ENCODE measurements around the gene IER3IP1. TPM values are rescaled to one million over a fixed set of nuclear protein-coding genes. Genes with fewer than 3 reads are reported as not detected.
"Not testable (repeated sequence)": the region's sequence is repeated elsewhere in the genome, so short reads cannot be mapped to it uniquely, and the experiment has no call there.

The IER3IP1 gene
- total RNA-seq, 1 donor from 2014 or later: 7.8 TPM

GRCh38 chr18:47168509-47168908, 7.7 kb downstream of the IER3IP1 start:
- no peak for ATAC-seq (ENCODE audit: poor library complexity)
- intact Hi-C loops (cut with DNase I): no loop called here

DNA sequence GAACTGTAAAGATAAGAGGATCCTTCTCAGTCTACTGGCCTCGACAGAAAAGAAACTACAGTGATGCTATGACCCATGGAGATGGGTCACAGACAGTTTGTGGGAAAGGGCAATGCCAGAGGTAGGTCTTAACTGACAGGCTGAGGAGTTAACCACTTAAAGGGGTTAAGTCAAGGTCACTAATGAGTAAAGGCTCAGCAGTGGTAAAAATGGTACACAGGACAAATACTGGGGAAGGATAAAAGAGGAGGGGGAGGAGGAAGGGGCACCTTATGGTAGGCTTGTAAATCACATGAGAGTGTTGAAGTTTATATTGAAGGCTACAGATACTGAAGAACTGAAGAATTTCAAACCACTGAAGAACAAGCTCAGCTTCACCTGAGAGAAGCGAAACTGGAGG, 9.9 kb downstream of the IER3IP1 start:
- DNase-seq: no peak
- no peak for ATAC-seq (ENCODE audit: poor library complexity)
- intact Hi-C loops (cut with DNase I): no loop called here

More at GRCh38 chr18:47168509-47168908, 7.7 kb downstream of the IER3IP1 start:
- no peak for DNase-seq

DNA sequence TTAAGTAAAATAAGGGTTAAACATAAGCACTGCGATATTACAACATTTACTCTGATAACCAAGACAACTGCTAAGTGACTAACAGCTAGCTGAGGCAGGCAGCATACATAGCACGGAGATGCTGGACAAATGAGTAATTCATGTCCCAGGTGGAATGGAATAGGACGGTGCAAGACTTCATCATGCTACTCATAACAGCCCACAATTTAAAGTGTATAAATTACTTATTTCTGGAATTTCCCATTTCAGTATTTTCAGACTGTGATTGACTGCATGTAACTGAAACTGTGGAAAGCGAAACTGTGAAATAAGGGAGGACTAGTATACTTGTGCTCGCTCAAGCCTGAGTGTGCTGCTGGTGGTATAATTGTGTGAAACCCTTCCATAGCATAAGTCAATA, 12.9 kb downstream of the IER3IP1 start:
- no peak for DNase-seq
- intact Hi-C loops (cut with DNase I): no loop called here
- no peak for ATAC-seq (ENCODE audit: poor library complexity)

DNA sequence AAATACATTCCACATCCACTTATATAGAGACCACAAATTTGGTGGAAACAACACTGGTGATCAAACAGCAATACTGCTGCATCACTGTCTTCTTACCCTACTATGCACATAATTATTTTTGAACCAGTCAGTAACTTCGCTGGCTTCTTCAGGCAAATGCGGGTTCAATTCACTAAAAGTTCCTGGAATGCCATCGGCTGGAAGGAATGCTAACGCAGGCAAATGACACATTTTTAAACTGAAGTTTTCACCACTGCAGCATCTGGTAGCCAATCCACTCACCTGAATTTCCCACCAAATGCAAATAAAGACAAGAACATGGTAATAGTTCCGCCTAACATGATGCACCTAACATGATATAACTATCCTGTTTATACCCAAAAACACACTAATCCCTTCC, 15.9 kb downstream of the IER3IP1 start:
- DNase-seq (no peak), ATAC-seq (ENCODE audit: poor library complexity) (no peak)
- intact Hi-C loops (cut with DNase I): no loop called here

GRCh38 chr18:47158404-47158803, 17.8 kb downstream of the IER3IP1 start:
- intact Hi-C loops (cut with DNase I); DNase-seq; ATAC-seq (ENCODE audit: poor library complexity): not testable (repeated sequence)

DNA sequence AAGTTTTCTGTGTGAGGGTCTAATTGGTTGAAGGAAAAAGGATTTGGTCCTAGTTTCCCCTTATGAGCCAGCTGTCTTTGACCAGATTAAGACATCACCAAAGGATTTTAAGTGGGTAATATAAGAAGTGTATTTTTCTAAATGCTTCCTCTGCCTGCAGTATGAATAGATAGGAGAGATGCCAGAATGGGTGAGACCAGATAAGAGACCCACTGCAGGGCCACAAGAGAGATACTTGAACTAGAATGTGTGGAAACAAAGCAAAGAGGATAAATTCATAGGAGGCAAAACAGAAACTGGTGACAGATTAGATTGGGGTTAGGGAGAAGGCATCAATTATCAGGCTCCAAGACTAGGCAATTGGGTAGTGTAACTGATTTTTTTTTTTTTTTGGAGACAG, 24.7 kb downstream of the IER3IP1 start:
- ATAC-seq (ENCODE audit: poor library complexity) (no peak), DNase-seq (no peak)
- intact Hi-C loops (cut with DNase I): no loop called here

- DNase-seq (no peak), ATAC-seq (ENCODE audit: poor library complexity) (peak; percentile 36)
- intact Hi-C loops (cut with DNase I): no loop called here
These were observed 25.3 kb downstream of the IER3IP1 start for GRCh38 chr18:47150824-47151366.

GRCh38 chr18:47150029-47150823, 25.9 kb downstream of the IER3IP1 start, which contains the start of gene HDHD2:
TSS of gene HDHD2 (minus strand) at chr18:47150500. CDS start at chr18:47136439, 14,061 bp downstream.
- ATAC-seq (ENCODE audit: poor library complexity) (peak; percentile 98), DNase-seq (peak; percentile 92)
- intact Hi-C loops (cut with DNase I): no loop called here

DNA sequence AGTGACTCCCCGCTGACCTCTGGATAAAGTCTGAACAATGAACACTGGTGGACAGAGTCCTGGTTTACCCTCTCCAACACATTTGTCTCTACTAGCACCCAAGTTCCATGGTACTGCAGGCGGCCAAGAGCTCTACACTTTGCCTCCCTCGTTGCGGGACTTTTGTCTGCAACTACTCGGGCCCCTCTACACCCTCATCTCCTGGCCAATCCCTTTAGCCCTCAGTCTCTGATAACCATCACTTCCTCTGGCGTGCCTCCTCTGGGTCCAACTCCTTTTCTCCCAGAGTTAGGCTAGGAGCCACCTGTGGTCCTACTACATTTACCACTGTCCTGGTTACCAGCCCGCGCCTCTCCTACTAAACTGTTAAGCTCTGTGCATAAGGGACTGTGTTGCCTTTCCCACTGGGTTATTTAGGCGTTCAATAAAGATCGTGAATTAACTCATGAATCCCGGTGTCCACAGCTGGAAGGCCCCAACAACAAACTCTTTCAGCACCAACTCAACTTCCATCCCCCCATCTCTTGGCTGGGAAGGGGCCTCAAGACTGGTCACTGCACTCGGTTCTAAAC, 26.6 kb downstream of the IER3IP1 start:
- intact Hi-C loops (cut with DNase I): no loop called here
- no peak for DNase-seq
- no peak for ATAC-seq (ENCODE audit: poor library complexity)

DNA sequence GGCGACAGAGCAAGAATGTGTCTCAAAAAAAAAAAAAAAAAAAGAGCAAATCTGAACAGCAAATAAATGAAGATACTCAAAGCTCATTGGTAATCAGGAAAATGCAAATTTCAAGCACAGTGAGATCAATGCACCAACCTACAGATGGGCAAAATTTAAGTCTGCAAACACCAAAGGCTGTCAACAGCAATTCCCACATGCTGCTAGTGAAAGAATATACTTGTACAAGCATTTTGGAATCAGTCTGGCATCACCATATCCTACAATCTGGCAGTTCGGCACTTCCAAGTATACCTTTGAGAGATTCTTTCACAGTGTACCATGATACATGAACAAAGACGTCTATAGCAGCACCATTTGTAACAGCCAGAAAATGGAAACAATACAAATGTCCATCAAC, 30.0 kb downstream of the IER3IP1 start:
- intact Hi-C loops (cut with DNase I): no loop called here
- ATAC-seq (ENCODE audit: poor library complexity) (no peak), DNase-seq (no peak)

DNA sequence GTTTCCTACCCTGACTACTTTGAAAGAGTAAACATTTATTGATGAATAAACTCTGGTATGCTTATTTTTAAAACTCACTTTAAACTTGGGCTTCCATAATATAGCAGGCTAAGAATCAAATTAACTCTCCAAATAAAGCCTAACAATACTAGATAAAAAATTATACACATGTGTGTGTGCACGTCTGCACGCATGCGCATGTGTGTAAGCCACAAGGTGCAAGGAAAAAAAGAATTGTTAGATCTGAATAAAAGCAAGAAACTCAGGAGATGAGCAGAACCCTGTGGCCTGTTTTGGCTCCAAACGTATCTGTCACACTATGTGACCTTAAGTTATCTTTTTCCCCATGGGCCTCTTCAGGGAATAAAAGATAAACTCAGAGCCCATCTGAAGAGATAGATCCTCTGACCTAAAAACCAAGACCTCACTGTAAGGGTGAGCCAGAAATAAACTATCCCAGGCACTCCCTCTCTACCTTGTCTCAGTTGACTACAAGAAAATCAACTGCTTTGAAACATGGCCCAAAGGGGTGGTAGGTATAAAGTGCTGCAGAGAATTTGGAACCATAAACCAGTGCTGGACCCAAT, 32.2 kb downstream of the IER3IP1 start:
- intact Hi-C loops (cut with DNase I): no loop called here
- no peak for DNase-seq
- ATAC-seq (ENCODE audit: poor library complexity): peak; percentile 76

DNA sequence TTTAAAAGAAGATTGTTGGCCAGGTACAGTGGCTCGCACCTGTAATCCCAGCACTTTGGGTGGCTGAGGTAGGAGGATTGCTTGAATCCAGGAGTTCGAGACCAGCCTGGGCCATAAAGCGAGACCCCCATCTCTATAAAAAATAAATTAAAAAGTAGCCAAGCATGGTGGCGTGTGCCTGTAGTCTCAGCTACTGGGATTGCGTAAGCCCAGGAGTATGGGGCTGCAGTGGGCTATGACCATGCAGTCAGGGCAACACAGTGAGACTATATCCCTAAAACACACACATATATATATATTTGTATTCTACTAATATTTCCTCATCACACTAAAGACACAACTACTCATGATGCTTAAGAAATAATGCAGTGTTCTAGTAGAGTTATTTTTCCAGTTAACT, 33.0 kb downstream of the IER3IP1 start:
- intact Hi-C loops (cut with DNase I): no loop called here
- ATAC-seq (ENCODE audit: poor library complexity) (no peak), DNase-seq (no peak)

DNA sequence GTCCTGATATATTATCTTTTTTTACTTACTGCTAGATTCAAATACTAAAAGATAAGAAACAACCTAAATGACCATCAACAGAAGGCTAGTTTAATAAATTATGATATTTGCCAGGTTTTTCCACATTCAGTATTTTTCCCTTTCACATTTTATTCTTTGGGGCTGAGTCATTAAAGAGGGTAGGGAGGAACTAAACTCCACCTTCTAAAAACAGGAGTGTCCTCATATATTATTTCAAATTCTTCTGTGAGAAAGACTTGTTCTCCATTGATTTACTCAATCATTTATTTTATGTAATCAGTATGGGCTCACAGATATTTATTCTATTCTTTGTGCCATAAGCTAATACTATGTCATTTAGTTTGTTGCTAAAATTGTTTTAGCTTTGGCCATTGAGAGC, 34.9 kb downstream of the IER3IP1 start:
- intact Hi-C loops (cut with DNase I): no loop called here
- ATAC-seq (ENCODE audit: poor library complexity): no peak

DNA sequence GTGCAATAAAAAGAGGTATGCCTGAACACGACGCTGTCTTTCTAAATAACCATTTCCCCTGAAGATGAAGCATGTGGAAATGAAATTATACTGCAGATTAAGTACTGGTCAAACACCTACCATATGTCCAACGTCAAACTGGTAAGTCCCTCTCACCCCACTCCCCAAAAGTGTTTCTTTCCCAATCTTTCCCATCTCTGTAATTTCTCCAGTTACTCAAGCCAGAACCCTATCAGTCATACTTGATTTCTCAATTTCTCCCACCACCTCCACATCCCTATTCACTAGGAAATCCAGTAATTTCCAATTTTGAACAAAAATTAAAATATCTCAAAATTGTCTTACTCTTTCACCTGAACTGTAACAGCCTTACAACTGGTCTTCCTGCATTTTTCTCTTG, 55.0 kb downstream of the IER3IP1 start:
- intact Hi-C loops (cut with DNase I): no loop called here
- ATAC-seq (ENCODE audit: poor library complexity) (no peak), DNase-seq (no peak)

More for the DNA sequence above, 34.9 kb downstream of the IER3IP1 start:
- DNase-seq: no peak

DNA sequence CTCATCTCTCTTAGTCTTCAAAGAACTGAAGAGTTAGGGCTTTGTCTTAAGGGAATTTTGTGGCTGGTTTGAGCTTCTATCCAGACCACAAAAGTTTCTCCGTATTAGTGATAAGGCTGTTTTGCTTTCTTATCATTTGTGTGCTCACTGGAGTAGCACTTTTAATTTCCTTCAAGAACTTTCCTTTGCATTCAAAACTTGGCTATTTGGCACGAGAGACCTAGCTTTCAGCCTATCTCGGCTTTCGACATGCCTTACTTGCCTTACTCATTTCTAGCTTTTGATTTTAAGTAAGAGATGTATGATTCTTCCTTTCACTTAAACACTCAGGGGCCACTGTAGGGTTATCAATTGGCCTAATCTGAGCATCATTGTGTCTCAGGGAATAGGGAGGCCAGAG, 55.7 kb downstream of the IER3IP1 start:
- no peak for ATAC-seq (ENCODE audit: poor library complexity)
- no peak for DNase-seq
- intact Hi-C loops (cut with DNase I): no loop called here

- intact Hi-C loops (cut with DNase I): no loop called here
- ATAC-seq (ENCODE audit: poor library complexity): no peak
- DNase-seq: no peak
These were observed 57.2 kb downstream of the IER3IP1 start for GRCh38 chr18:47118981-47119380.

- ATAC-seq (ENCODE audit: poor library complexity): no peak
- intact Hi-C loops (cut with DNase I): no loop called here
- DNase-seq: no peak
These were observed 61.0 kb downstream of the IER3IP1 start for GRCh38 chr18:47115205-47115604.

DNA sequence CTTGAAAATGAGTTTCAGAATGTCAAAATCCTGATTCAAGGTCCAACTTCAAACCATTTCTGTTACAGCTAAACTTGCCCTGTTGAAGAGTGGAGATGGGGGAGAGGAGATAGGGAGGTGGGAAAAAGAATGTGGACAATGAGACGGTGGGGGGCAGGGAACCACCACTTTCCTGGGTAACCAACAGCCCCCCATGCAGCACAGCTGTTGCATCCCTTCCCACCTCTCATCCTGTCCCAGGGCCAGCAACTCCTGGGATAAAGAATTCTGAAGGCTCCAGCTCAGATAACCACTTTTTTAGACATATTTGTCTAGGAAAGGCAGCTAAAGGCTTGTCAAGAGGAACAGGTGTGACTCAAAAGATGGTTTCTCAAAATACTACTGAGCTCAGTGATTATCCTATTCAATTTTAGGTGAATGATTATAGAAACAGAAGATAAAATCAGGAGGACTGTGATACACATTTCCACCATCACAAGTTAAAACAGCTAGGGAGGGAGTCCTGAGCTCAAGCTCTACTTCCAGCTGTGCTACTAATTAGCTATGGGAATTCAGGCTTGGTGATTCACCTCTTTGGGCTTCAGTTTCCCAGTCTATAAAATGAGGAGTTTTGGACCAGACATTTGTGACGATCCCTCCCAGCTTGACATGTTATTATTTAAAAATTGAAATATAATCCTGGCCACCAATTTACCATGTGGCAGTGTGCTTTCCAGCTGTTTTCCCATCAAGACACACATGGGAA, 62.2 kb downstream of the IER3IP1 start:
- DNase-seq (peak; percentile 17), ATAC-seq (ENCODE audit: poor library complexity) (no peak)
- intact Hi-C loops (cut with DNase I): no loop called here
